ENCODE results near the gene PHF2. TPM values are rescaled to one million over a fixed set of nuclear protein-coding genes. Genes with fewer than 3 reads are reported as not detected.

The PHF2 gene
- total RNA-seq, 1 experiment from 2014 or later, result 17.4 TPM

- no peak overlapping the region for H2AFZ ChIP-seq (ENCODE audit: low read length)
- no peak overlapping the region for H3K27ac ChIP-seq (ENCODE audit: insufficient read length, low read depth, low read length)
- H3K4me1 Mint-ChIP-seq, result peaks cover 45 to 60% of the 10 kb centered on the region in 2 experiments
- H3K9ac ChIP-seq (ENCODE audit: extremely low read depth, insufficient read length, low read length), result no peak overlapping the region
- no peak overlapping the region for H4K8ac ChIP-seq (replicated peaks; ENCODE audit: insufficient read length, low read depth, low read length)
- H3K27ac Mint-ChIP-seq, result peak overlapping the region in 2 of 3 experiments; percentile 54 to 65; a peak in 1 of 7 replicates
- H4K20me1 ChIP-seq (ENCODE audit: control insufficient read depth, insufficient read depth, insufficient read length), result peaks cover 2% of the 10 kb centered on the region
- H2BK15ac ChIP-seq (ENCODE audit: low read depth, low read length), result no peak overlapping the region
- no peak overlapping the region for H4K5ac ChIP-seq (ENCODE audit: insufficient read length, low read depth, low read length)
- H3K79me2 ChIP-seq (ENCODE audit: insufficient read depth, low read length), result no peaks in the 10 kb centered on the region
- H3K4ac ChIP-seq (ENCODE audit: low read depth, low read length), result no peak overlapping the region
- H2BK120ac ChIP-seq (ENCODE audit: low read depth, low read length, poor library complexity, severe bottlenecking), result no peak overlapping the region
- no peaks in the 10 kb centered on the region for H3K79me1 ChIP-seq (ENCODE audit: insufficient read depth, low read depth, low read length, poor library complexity, severe bottlenecking)
- H2BK5ac ChIP-seq (ENCODE audit: insufficient read length, low read length), result no peak overlapping the region
- H3K18ac ChIP-seq (ENCODE audit: insufficient read length, low read depth, low read length), result no peak overlapping the region
- no peaks in the 10 kb centered on the region for H3K9me3 ChIP-seq (ENCODE audit: control insufficient read depth, low read depth, low read length)
- H2BK12ac ChIP-seq (ENCODE audit: insufficient read length, low read depth, low read length), result no peak overlapping the region
- no peak overlapping the region for H3K14ac ChIP-seq (ENCODE audit: insufficient read depth, low read length)
- H3K56ac ChIP-seq (ENCODE audit: insufficient read length, low read depth, low read length), result no peak overlapping the region
- no peak for DNase-seq
- H3K9me3 Mint-ChIP-seq, result no peaks in the 10 kb centered on the region
- H2BK20ac ChIP-seq (ENCODE audit: low read depth, low read length, poor library complexity, severe bottlenecking), result no peak overlapping the region
- TF ChIP-seq, protein P1, sequence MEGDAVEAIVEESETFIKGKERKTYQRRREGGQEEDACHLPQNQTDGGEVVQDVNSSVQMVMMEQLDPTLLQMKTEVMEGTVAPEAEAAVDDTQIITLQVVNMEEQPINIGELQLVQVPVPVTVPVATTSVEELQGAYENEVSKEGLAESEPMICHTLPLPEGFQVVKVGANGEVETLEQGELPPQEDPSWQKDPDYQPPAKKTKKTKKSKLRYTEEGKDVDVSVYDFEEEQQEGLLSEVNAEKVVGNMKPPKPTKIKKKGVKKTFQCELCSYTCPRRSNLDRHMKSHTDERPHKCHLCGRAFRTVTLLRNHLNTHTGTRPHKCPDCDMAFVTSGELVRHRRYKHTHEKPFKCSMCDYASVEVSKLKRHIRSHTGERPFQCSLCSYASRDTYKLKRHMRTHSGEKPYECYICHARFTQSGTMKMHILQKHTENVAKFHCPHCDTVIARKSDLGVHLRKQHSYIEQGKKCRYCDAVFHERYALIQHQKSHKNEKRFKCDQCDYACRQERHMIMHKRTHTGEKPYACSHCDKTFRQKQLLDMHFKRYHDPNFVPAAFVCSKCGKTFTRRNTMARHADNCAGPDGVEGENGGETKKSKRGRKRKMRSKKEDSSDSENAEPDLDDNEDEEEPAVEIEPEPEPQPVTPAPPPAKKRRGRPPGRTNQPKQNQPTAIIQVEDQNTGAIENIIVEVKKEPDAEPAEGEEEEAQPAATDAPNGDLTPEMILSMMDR (conservative IDR thresholded peaks at IDR 0.05), result no peak
- H3K23me2 ChIP-seq (ENCODE audit: insufficient read length, low read depth, low read length, poor library complexity, severe bottlenecking), result no peaks in the 10 kb centered on the region
- H2AK5ac ChIP-seq (ENCODE audit: insufficient read length, low read length), result no peak overlapping the region
- no peak overlapping the region for H3K4me2 ChIP-seq (ENCODE audit: insufficient read depth, insufficient read length, low read length)
- H3K36me3 Mint-ChIP-seq (ENCODE audit: insufficient read depth in 1 of 3, low read depth in 3 of 3), result no peaks in the 10 kb centered on the region; a peak in 1 of 7 replicates
- H3K27me3 Mint-ChIP-seq (ENCODE audit: low read depth), result no peaks in the 10 kb centered on the region
- H3K4me3 Mint-ChIP-seq, result no peak overlapping the region
- H3K4me1 ChIP-seq (ENCODE audit: insufficient read depth, low read length), result peaks cover 20% of the 10 kb centered on the region; the same call in 1 of the 2 replicates
- WGBS (ENCODE audit: extremely low coverage, insufficient read length, low lambda C conversion rate), result no CpG with 5 or more reads among the region's 11 CpGs
- H3K27me3 ChIP-seq (ENCODE audit: insufficient read depth, low read length), result no peaks in the 10 kb centered on the region
- H4K91ac ChIP-seq (ENCODE audit: insufficient read length, low read depth, low read length), result no peak overlapping the region
- no peak overlapping the region for H3T11ph ChIP-seq (ENCODE audit: low read length)
- no peak overlapping the region for H3K23ac ChIP-seq (ENCODE audit: insufficient read length, low read depth, low read length)
Measured at GRCh38 chr9:93598647-93599241, 22.4 kb downstream of the PHF2 start.

All from H9 (cell line).